SH-SY5Y (cell line): ENCODE measurements around the gene CTNNAL1.

Experiments
- GATA2 ChIP-seq: IDR thresholded peaks from 2 replicates; pipeline ENCODE4 v1.6.1; 2011; ENCODE audit warnings: mild to moderate bottlenecking, low read depth, low read length
- GATA3 ChIP-seq: IDR thresholded peaks from 2 replicates; pipeline ENCODE4 v1.6.1; 2011; ENCODE audit warnings: low read depth, mild to moderate bottlenecking, low read length, moderate library complexity

- TF ChIP-seq GATA2 (no peak), GATA3 (no peak)
Observed at GRCh38 chr9:109030426-109030825, 17.1 kb upstream of the CTNNAL1 start.
